Body of pancreas (tissue), 4 donors: ENCODE results near the gene GALNTL6. TPM values are rescaled to one million over a fixed set of nuclear protein-coding genes. Genes with fewer than 3 reads are reported as not detected.

ENCODE experiments used
- ATAC-seq: fragments of 150-250 bp; one replicate; pipeline ENCODE4 v1.9.1; 2016
- DNase-seq, 4 donors: peaks; one replicate each; pipeline ENCODE4 v3.0.0-alpha.2; 2019
- H3K27ac ChIP-seq, 4 donors: fragments of 200-600 bp; sonication (generic); 1 replicate in 3 of 4; 2 replicates in 1 of 4; pipeline versions ENCODE4 v1.5.1 to v1.6.1; 2016 to 2019; ENCODE audit warnings: mild to moderate bottlenecking in 1 of 4, mixed read lengths in 1 of 4, moderate library complexity in 1 of 4
- H3K27me3 ChIP-seq, 2 donors: fragments of 200-600 bp; sonication (generic); one replicate each; pipeline ENCODE4 v1.6.0; 2016; ENCODE audit warnings: mild to moderate bottlenecking in 1 of 2
- H3K36me3 ChIP-seq, 2 donors: fragments of 200-600 bp; sonication (generic); replicated peaks in 1 of 2; 2 replicates each; pipeline ENCODE4 v1.5.1; 2016; ENCODE audit warnings: low read depth in 2 of 2; ENCODE audit not compliant: insufficient read depth in 1 of 2
- H3K4me1 ChIP-seq: fragments of 200-600 bp; sonication (generic); one replicate; pipeline ENCODE4 v1.6.0; 2016
- H3K4me3 ChIP-seq, 2 donors: fragments of 200-600 bp; sonication (generic); 1 replicate in 1 of 2; 2 replicates in 1 of 2; pipeline ENCODE4 v1.5.1; 2016 to 2019
- H3K9me3 ChIP-seq, 3 donors: fragments of 200-600 bp; sonication (generic); 1 replicate in 2 of 3; 2 replicates in 1 of 3; pipeline ENCODE4 v1.5.1; 2016
- CTCF ChIP-seq, 7 experiments: fragments of 450-650 bp in 4 of 7; fragments of 200-600 bp in 3 of 7; sonication (generic) in 3 of 7; IDR thresholded peaks; one replicate each; pipeline ENCODE4 v1.5.1; 2016 to 2019; ENCODE audit warnings: antibody characterized with exemption in 7 of 7
- POLR2A ChIP-seq, 3 donors: fragments of 450-650 bp; IDR thresholded peaks; one replicate each; pipeline ENCODE4 v1.6.1; 2016; ENCODE audit warnings: antibody characterized with exemption in 3 of 3, mild to moderate bottlenecking in 2 of 3
- WGBS, 2 donors: methylation state at CpG; one replicate each; pipeline ENCODE4 v1.1.5; 2017; 5-methylcytosine and 5-hydroxymethylcytosine counted together
- intact Hi-C: fragments of 100-400 bp; cut with DNase I; formaldehyde crosslinking; loops from one replicate; pipeline ENCODE4 v1.15.1; 2023
- total RNA-seq, 2 donors: library from RNA; depleted of rRNA; stranded (reverse); fragments of >200 nt; gene quantifications; one replicate each; pipeline ENCODE4 v1.1.0, GENCODE V29; 2016

The GALNTL6 gene
- total RNA-seq, 2 donors from 2014 or later = 0.26 TPM; not detected in 1

GRCh38 chr4:172048666-172049065, 235.5 kb downstream of the GALNTL6 start:
- 56 to 83% methylated on average over 1 of the region's 1 CpG for WGBS, 2 donors
- TF ChIP-seq POLR2A (IDR thresholded peaks at IDR 0.05) (no peak), CTCF (IDR thresholded peaks at IDR 0.05) (no peak)
- no peaks in the 10 kb centered on the region for H3K27me3 ChIP-seq
- no peaks in the 10 kb centered on the region for H3K9me3 ChIP-seq
- intact Hi-C loops = no loop called here
- H3K4me3 ChIP-seq = no peak overlapping the region
- ATAC-seq (no peak), DNase-seq (no peak)
- H3K36me3 ChIP-seq = no peaks in the 10 kb centered on the region
- H3K4me1 ChIP-seq = no peaks in the 10 kb centered on the region
- H3K27ac ChIP-seq = no peak overlapping the region

GRCh38 chr4:172050911-172051310, 237.7 kb downstream of the GALNTL6 start:
- ATAC-seq (no peak), DNase-seq (no peak)
- WGBS, 2 donors = 74 to 75% methylated on average over 4 of the region's 4 CpGs
- TF ChIP-seq POLR2A (IDR thresholded peaks at IDR 0.05) (no peak), CTCF (IDR thresholded peaks at IDR 0.05) (no peak)
- Histone ChIP-seq H3K4me3 (no peak overlapping the region), H3K27ac (no peak overlapping the region), H3K36me3 (no peaks in the 10 kb centered on the region), H3K27me3 (no peaks in the 10 kb centered on the region), H3K4me1 (no peaks in the 10 kb centered on the region), H3K9me3 (no peaks in the 10 kb centered on the region)
- intact Hi-C loops = no loop called here

- Histone ChIP-seq H3K9me3 (no peaks in the 10 kb centered on the region), H3K4me3 (no peak overlapping the region), H3K36me3 (no peaks in the 10 kb centered on the region), H3K27me3 (no peaks in the 10 kb centered on the region), H3K4me1 (no peaks in the 10 kb centered on the region), H3K27ac (no peak overlapping the region)
- TF ChIP-seq POLR2A (IDR thresholded peaks at IDR 0.05) (no peak), CTCF (IDR thresholded peaks at IDR 0.05) (no peak)
- ATAC-seq = no peak
- DNase-seq = no peak
- WGBS, 2 donors = 73 to 95% methylated on average over 1 of the region's 1 CpG
- intact Hi-C loops = no loop called here
These were observed 241.8 kb downstream of the GALNTL6 start for GRCh38 chr4:172055046-172055445.

GRCh38 chr4:172055498-172055897, 242.3 kb downstream of the GALNTL6 start:
- no peak overlapping the region for H3K27ac ChIP-seq
- WGBS, 2 donors = 53 to 65% methylated on average over 2 of the region's 2 CpGs
- TF ChIP-seq CTCF (IDR thresholded peaks at IDR 0.05) = no peak
- TF ChIP-seq POLR2A (IDR thresholded peaks at IDR 0.05) = no peak
- no peaks in the 10 kb centered on the region for H3K36me3 ChIP-seq
- H3K9me3 ChIP-seq = no peaks in the 10 kb centered on the region
- intact Hi-C loops = no loop called here
- DNase-seq (no peak), ATAC-seq (no peak)
- no peaks in the 10 kb centered on the region for H3K27me3 ChIP-seq
- H3K4me3 ChIP-seq = no peak overlapping the region
- no peaks in the 10 kb centered on the region for H3K4me1 ChIP-seq

GRCh38 chr4:172061204-172061603, 248.0 kb downstream of the GALNTL6 start:
- no peaks in the 10 kb centered on the region for H3K27me3 ChIP-seq
- intact Hi-C loops = no loop called here
- H3K36me3 ChIP-seq = no peaks in the 10 kb centered on the region
- no peak for DNase-seq
- no peak for ATAC-seq
- no peaks in the 10 kb centered on the region for H3K9me3 ChIP-seq
- H3K27ac ChIP-seq = no peak overlapping the region
- H3K4me1 ChIP-seq = no peaks in the 10 kb centered on the region
- TF ChIP-seq POLR2A (IDR thresholded peaks at IDR 0.05) (no peak), CTCF (IDR thresholded peaks at IDR 0.05) (no peak)
- H3K4me3 ChIP-seq = no peak overlapping the region
- WGBS, 2 donors = 47 to 67% methylated on average over 1 of the region's 1 CpG
